GM12878 (cell line): ENCODE measurements around the gene BANP. TPM values are rescaled to one million over a fixed set of nuclear protein-coding genes. Genes with fewer than 3 reads are reported as not detected.
"Not testable (repeated sequence)": the region's sequence is repeated elsewhere in the genome, so short reads cannot be mapped to it uniquely, and the experiment has no call there.

Source experiments
- ATAC-seq: fragments of 200-7000 bp; cut with Tn5 transposase; 3 replicates; pipeline ENCODE4 v1.9.1; 2020; ENCODE audit warnings: mild to moderate bottlenecking, moderate library complexity
- BruUV-seq: library from RNA; stranded (reverse); fragments of 400-500 nt; replicated peaks from 2 replicates; lab custom pipeline; 2021; lab: Mats Ljungman, UMichigan
- CTCF ChIA-PET: fragments of 300-600 bp; sonication (Branson Sonifier 250); formaldehyde crosslinking; extraction: SDS; loops from one replicate; lab custom pipeline; 2021; ENCODE audit warnings: inconsistent platforms; lab: Yijun Ruan, JAX
- POLR2A ChIA-PET: fragments of 350-600 bp; formaldehyde crosslinking; extraction: SDS; loops from one replicate; lab custom pipeline; 2021; ENCODE audit warnings: inconsistent platforms; lab: Charles Lee
- RAD21 ChIA-PET: fragments of 300-600 bp; sonication (Branson Sonifier 250); formaldehyde crosslinking; loops from one replicate; lab custom pipeline; 2023; ENCODE audit warnings: antibody characterized with exemption; ENCODE audit not compliant: unreplicated experiment; lab: Charles Lee
- SMC1A ChIA-PET: fragments of 300-600 bp; sonication (Branson Sonifier 250); formaldehyde crosslinking; loops from one replicate; lab custom pipeline; 2023; ENCODE audit not compliant: unreplicated experiment, uncharacterized antibody; lab: Charles Lee
- DNase-seq: peaks from one replicate; pipeline ENCODE4 v3.0.0-alpha.2; 2011; ENCODE audit warnings: low read depth, low spot score
- FAIRE-seq: peaks from 3 replicates; lab custom pipeline; 2011; peaks lifted over from hg19 to GRCh38; lab: Jason Lieb, UNC
- H2AFZ ChIP-seq: 2 replicates; pipeline ENCODE4 v1.6.0; 2011; ENCODE audit warnings: low read depth, low read length, control low read depth; ENCODE audit not compliant: control insufficient read depth
- H3K27ac ChIP-seq: 2 replicates; pipeline ENCODE4 v1.5.1; 2011; ENCODE audit warnings: control low read depth; ENCODE audit not compliant: control insufficient read depth, insufficient read depth
- H3K27me3 ChIP-seq, 2 experiments: replicated peaks in 1 of 2; 2 replicates each; pipeline versions ENCODE4 v1.6.0 to v1.6.1; 2011; ENCODE audit warnings: low read length in 1 of 2; ENCODE audit not compliant: control insufficient read depth in 2 of 2, insufficient read depth in 2 of 2
- H3K36me3 ChIP-seq, 2 experiments: 2 replicates each; pipeline ENCODE4 v1.5.1; 2011; ENCODE audit warnings: low read length in 1 of 2; ENCODE audit not compliant: control insufficient read depth in 2 of 2, insufficient read depth in 2 of 2
- H3K4me1 ChIP-seq: 2 replicates; pipeline ENCODE4 v1.6.1; 2011; ENCODE audit warnings: mild to moderate bottlenecking, low read length, moderate library complexity, mixed read lengths; ENCODE audit not compliant: control insufficient read depth, insufficient read depth
- H3K4me2 ChIP-seq: 2 replicates; pipeline ENCODE4 v1.6.0; 2011; ENCODE audit warnings: control low read depth; ENCODE audit not compliant: control insufficient read depth, insufficient read depth
- H3K4me3 ChIP-seq: fragments of 200-600 bp; sonication (generic); 2 replicates; pipeline ENCODE4 v1.5.1; 2016
- H3K79me2 ChIP-seq: 2 replicates; pipeline ENCODE4 v1.6.0; 2011; ENCODE audit warnings: low read length; ENCODE audit not compliant: control insufficient read depth, insufficient read depth
- H3K9ac ChIP-seq: 2 replicates; pipeline ENCODE4 v1.8.0; 2011; ENCODE audit warnings: low read length, control low read depth, mixed read lengths; ENCODE audit not compliant: control insufficient read depth, insufficient read depth
- H3K9me3 ChIP-seq: replicated peaks from 3 replicates; pipeline ENCODE4 v1.5.1; 2011; ENCODE audit warnings: mild to moderate bottlenecking, low read length; ENCODE audit not compliant: control insufficient read depth, insufficient read depth
- H4K20me1 ChIP-seq: 2 replicates; pipeline ENCODE4 v1.6.0; 2011; ENCODE audit not compliant: control insufficient read depth, insufficient read depth
- BCLAF1 ChIP-seq: fragments of 450-650 bp; IDR thresholded peaks from 2 replicates; pipeline ENCODE4 v1.6.1; 2017; ENCODE audit warnings: antibody characterized with exemption, mild to moderate bottlenecking, moderate library complexity
- CUX1 ChIP-seq: IDR thresholded peaks from 2 replicates; pipeline ENCODE4 v1.6.1; 2012; ENCODE audit warnings: improper control_type of control experiment, low read depth, low read length; ENCODE audit not compliant: insufficient replicate concordance
- RELA ChIP-seq: fragments of 450-650 bp; IDR thresholded peaks from 2 replicates; pipeline ENCODE4 v1.8.0; 2014; ENCODE audit warnings: borderline replicate concordance; ENCODE audit not compliant: partially characterized antibody
- WGBS: methylation state at CpG from one replicate; pipeline ENCODE4 v1.1.6; 2016; ENCODE audit warnings: low lambda C conversion rate; ENCODE audit not compliant: insufficient replicate concordance, insufficient coverage; ENCODE audit errors: missing lambda C conversion rate; 5-methylcytosine and 5-hydroxymethylcytosine counted together
- in situ Hi-C: fragments of 300-500 bp; cut with MboI; formaldehyde crosslinking; loops from 9 replicates; pipeline ENCODE4 v1.14.3; 2018; ENCODE audit warnings: mixed read lengths
- intact Hi-C: fragments of 100-400 bp; cut with micrococcal nuclease; formaldehyde crosslinking; loops from one replicate; pipeline ENCODE4 v1.14.2; 2022; ENCODE audit not compliant: unreplicated experiment
- polyA plus RNA-seq, 11 experiments: library from polyadenylated mRNA; depleted of rRNA in 4 of 11; unstranded in 6 of 11; stranded (reverse) in 5 of 11; fragments of >200 nt; fragmentation: Nextera tagmentation in 4 of 11; fragmentation: Illumina TruSeq in 1 of 11; extraction: Ambion mirVana in 4 of 11; extraction: Trizol in 1 of 11; gene quantifications; 1 replicate in 1 of 11; 2 replicates in 10 of 11; pipeline versions ENCODE4 v1.2.1 to v1.2.3, GENCODE V29; 2011 to 2016; ENCODE audit warnings: inconsistent platforms in 2 of 11, missing spikeins in 2 of 11, low read depth in 1 of 11
- total RNA-seq, 4 experiments: library from RNA; depleted of rRNA in 3 of 4; stranded (reverse); fragments of >200 nt in 3 of 4; fragmentation: Illumina TruSeq in 1 of 4; extraction: Trizol in 1 of 4; gene quantifications; 2 replicates each; pipeline versions ENCODE4 v1.2.1 to v1.2.3, GENCODE V29; 2013 to 2021
- TF ChIP-seq, protein P1 (sequence below): fragments of 450-650 bp; formaldehyde crosslinking; IDR thresholded peaks from 2 replicates; pipeline ENCODE4 v1.4.0; 2022; ENCODE audit warnings: mild to moderate bottlenecking, moderate library complexity
- TF ChIP-seq, protein P2 (sequence below): fragments of 150-350 bp; IDR thresholded peaks from 2 replicates; pipeline ENCODE4 v1.6.1; 2016; ENCODE audit warnings: low read depth, low read length

Gene BANP
- total and polyA plus RNA-seq, 10 of the 15 experiments (the other 5 are each of a cell fraction or from before 2014, with no cell fraction given), result 3.9 to 21.9 (median 12.2) TPM

DNA sequence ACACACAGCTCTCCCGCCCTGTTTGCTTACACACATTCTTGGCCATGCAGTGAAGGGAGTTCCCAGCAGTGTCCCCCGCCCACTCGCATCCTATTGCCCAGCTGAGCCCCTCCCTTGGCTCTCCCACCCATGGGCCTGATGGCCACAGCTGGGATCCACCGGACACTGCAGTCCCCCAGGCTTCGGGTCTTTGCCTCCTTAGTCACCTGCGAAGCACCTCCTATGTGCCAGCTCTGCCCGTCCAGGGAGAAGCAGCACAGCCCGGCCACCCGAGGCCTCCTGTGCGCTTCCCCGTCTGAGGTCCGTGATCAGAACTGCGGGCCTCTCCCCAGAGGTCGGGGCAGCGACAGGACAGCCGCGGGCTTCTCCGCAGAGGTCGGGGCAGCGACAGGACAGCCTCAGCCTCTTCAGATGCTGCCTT, 136.9 kb downstream of the BANP start (continued):
- TF ChIP-seq RELA (no peak), CUX1 (no peak), BCLAF1 (no peak)
- TF ChIP-seq, protein P1, sequence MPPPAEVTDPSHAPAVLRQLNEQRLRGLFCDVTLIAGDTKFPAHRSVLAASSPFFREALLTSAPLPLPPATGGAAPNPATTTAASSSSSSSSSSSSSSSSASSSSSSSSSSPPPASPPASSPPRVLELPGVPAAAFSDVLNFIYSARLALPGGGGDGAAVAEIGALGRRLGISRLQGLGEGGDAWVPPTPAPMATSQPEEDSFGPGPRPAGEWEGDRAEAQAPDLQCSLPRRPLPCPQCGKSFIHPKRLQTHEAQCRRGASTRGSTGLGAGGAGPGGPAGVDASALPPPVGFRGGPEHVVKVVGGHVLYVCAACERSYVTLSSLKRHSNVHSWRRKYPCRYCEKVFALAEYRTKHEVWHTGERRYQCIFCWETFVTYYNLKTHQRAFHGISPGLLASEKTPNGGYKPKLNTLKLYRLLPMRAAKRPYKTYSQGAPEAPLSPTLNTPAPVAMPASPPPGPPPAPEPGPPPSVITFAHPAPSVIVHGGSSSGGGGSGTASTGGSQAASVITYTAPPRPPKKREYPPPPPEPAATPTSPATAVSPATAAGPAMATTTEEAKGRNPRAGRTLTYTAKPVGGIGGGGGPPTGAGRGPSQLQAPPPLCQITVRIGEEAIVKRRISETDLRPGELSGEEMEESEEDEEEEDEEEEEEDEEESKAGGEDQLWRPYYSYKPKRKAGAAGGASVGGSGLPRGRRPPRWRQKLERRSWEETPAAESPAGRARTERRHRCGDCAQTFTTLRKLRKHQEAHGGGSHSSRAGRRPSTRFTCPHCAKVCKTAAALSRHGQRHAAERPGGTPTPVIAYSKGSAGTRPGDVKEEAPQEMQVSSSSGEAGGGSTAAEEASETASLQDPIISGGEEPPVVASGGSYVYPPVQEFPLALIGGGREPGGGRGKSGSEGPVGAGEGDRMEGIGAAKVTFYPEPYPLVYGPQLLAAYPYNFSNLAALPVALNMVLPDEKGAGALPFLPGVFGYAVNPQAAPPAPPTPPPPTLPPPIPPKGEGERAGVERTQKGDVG, result no peak
- TF ChIP-seq, protein P2, sequence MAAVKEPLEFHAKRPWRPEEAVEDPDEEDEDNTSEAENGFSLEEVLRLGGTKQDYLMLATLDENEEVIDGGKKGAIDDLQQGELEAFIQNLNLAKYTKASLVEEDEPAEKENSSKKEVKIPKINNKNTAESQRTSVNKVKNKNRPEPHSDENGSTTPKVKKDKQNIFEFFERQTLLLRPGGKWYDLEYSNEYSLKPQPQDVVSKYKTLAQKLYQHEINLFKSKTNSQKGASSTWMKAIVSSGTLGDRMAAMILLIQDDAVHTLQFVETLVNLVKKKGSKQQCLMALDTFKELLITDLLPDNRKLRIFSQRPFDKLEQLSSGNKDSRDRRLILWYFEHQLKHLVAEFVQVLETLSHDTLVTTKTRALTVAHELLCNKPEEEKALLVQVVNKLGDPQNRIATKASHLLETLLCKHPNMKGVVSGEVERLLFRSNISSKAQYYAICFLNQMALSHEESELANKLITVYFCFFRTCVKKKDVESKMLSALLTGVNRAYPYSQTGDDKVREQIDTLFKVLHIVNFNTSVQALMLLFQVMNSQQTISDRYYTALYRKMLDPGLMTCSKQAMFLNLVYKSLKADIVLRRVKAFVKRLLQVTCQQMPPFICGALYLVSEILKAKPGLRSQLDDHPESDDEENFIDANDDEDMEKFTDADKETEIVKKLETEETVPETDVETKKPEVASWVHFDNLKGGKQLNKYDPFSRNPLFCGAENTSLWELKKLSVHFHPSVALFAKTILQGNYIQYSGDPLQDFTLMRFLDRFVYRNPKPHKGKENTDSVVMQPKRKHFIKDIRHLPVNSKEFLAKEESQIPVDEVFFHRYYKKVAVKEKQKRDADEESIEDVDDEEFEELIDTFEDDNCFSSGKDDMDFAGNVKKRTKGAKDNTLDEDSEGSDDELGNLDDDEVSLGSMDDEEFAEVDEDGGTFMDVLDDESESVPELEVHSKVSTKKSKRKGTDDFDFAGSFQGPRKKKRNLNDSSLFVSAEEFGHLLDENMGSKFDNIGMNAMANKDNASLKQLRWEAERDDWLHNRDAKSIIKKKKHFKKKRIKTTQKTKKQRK, result no peak
- TF ChIP-seq, all 136 proteins: peak for 0

DNA sequence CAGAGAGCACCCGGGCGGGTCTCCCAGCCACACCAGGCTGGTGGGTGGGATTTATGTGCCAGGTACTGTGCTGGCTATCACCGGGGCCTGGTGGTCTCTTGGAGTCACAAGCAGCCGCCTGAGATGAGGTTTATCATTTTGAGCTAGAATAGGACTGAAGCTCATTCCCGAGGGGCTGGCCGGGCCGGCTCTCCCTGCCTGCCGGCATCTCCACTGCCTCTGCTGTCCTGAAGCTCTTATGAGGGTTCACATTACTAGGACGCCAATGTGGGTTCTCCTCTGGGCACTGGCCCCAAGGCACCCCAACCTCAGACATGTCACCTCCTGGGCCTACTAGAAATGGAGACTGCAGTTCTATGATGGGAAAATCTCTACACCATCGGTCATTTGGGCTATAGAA, 137.4 kb downstream of the BANP start:
- 45% methylated on average over 10 of the region's 10 CpGs for WGBS
- ATAC-seq, RAD21 ChIA-PET, H3K27ac ChIP-seq, FAIRE-seq, SMC1A ChIA-PET, H3K36me3 ChIP-seq, H2AFZ ChIP-seq, BruUV-seq, H3K9ac ChIP-seq, H3K27me3 ChIP-seq, in situ Hi-C loops, H4K20me1 ChIP-seq, H3K4me1 ChIP-seq, CTCF ChIA-PET, intact Hi-C loops, H3K4me2 ChIP-seq, H3K9me3 ChIP-seq, DNase-seq, H3K4me3 ChIP-seq, POLR2A ChIA-PET, H3K79me2 ChIP-seq: not testable (repeated sequence)
